DOHH2 (cell line): ENCODE data around the gene DDX59.

Experiments used
- H3F3A ChIP-seq: fragments of 200-600 bp; sonication (generic), shearing (Covaris generic); 2 replicates; pipeline ENCODE4 v1.6.0; 2016; ENCODE audit warnings: antibody characterized with exemption, mild to moderate bottlenecking; ENCODE audit not compliant: control insufficient read depth, insufficient read depth
- H3K27ac ChIP-seq: fragments of 200-600 bp; sonication (generic); 2 replicates; pipeline ENCODE4 v1.5.1; 2014; ENCODE audit warnings: low read depth, mild to moderate bottlenecking, low read length, moderate library complexity
- H3K27me3 ChIP-seq: fragments of 200-600 bp; sonication (generic); 2 replicates; pipeline ENCODE4 v1.6.1; 2014; ENCODE audit warnings: mild to moderate bottlenecking, low read length, mixed read lengths; ENCODE audit not compliant: control insufficient read depth
- H3K36me3 ChIP-seq: fragments of 200-600 bp; sonication (generic); 2 replicates; pipeline ENCODE4 v1.6.1; 2014; ENCODE audit warnings: mild to moderate bottlenecking, low read length, moderate library complexity, mixed read lengths; ENCODE audit not compliant: control insufficient read depth
- H3K4me1 ChIP-seq: fragments of 200-600 bp; sonication (generic); 2 replicates; pipeline ENCODE4 v1.6.1; 2014; ENCODE audit warnings: mild to moderate bottlenecking, low read length, mixed read lengths; ENCODE audit not compliant: control insufficient read depth
- H3K4me2 ChIP-seq: fragments of 200-600 bp; sonication (generic); 2 replicates; pipeline ENCODE4 v1.6.0; 2014; ENCODE audit warnings: mild to moderate bottlenecking, low read length, moderate library complexity
- H3K4me3 ChIP-seq: fragments of 200-600 bp; sonication (generic); 2 replicates; pipeline ENCODE4 v1.5.1; 2014; ENCODE audit warnings: mild to moderate bottlenecking, low read length, mixed read lengths
- H3K79me2 ChIP-seq: fragments of 200-600 bp; sonication (generic); 2 replicates; pipeline ENCODE4 v1.6.1; 2014; ENCODE audit warnings: mild to moderate bottlenecking, low read length, mixed read lengths; ENCODE audit not compliant: control insufficient read depth
- H3K9me2 ChIP-seq: fragments of 200-600 bp; sonication (generic); replicated peaks from 2 replicates; pipeline ENCODE4 v1.6.1; 2014; ENCODE audit warnings: mild to moderate bottlenecking, low read length, mixed read lengths; ENCODE audit not compliant: control insufficient read depth
- H3K9me3 ChIP-seq: fragments of 200-600 bp; sonication (generic); 2 replicates; pipeline ENCODE4 v1.6.1; 2014; ENCODE audit warnings: antibody characterized with exemption, low read length, mixed read lengths; ENCODE audit not compliant: control insufficient read depth, insufficient read depth
- H4K20me1 ChIP-seq: fragments of 200-600 bp; sonication (generic); 2 replicates; pipeline ENCODE4 v1.6.0; 2014; ENCODE audit warnings: low read depth, mild to moderate bottlenecking, antibody characterized with exemption, low read length, moderate library complexity; ENCODE audit not compliant: control insufficient read depth, insufficient read depth
- EZH2phosphoT487 ChIP-seq: fragments of 200-600 bp; sonication (generic); IDR thresholded peaks from 2 replicates; pipeline ENCODE4 v1.6.1; 2017; ENCODE audit warnings: borderline replicate concordance, mild to moderate bottlenecking, antibody characterized with exemption, low read length, moderate library complexity, mixed read lengths
- TF ChIP-seq, protein P1 (sequence below): fragments of 200-600 bp; sonication (generic); IDR thresholded peaks from one replicate; pipeline ENCODE4 v1.5.1; 2014; ENCODE audit warnings: antibody characterized with exemption, mild to moderate bottlenecking, low read depth, low read length; ENCODE audit not compliant: poor library complexity, severe bottlenecking

DDX59 gene

DNA sequence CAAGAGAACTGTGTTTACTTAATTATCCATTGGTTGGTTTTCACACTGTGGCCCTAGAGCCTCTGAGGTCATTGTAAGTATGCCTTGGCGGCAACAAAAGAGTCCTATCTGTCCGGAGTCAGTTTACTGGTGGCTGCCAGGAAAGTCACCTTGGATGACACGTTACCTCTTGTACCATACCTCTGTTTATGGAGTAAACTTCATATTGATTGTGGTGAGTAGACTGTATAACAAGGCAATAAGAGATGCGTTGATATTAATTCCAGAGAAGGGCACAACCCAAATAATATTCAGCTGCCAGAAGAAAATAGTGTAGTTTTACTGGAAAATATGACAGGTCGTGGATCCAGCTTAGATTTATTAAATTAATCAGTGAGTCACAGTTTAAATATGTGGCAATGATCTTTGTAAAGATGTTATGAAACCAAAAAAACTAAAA is 28.7 kb downstream of the DDX59 start:
- Histone ChIP-seq H3K9me2 (no peaks in the 10 kb centered on the region), H3K27ac (no peak overlapping the region), H3K4me1 (no peaks in the 10 kb centered on the region), H3K9me3 (no peaks in the 10 kb centered on the region), H3F3A (no peaks in the 10 kb centered on the region), H3K4me2 (no peak overlapping the region), H3K27me3 (no peaks in the 10 kb centered on the region), H3K4me3 (no peak overlapping the region), H4K20me1 (no peaks in the 10 kb centered on the region), H3K36me3 (no peaks in the 10 kb centered on the region), H3K79me2 (no peaks in the 10 kb centered on the region)
- no peak for TF ChIP-seq EZH2phosphoT487
- TF ChIP-seq, protein P1, sequence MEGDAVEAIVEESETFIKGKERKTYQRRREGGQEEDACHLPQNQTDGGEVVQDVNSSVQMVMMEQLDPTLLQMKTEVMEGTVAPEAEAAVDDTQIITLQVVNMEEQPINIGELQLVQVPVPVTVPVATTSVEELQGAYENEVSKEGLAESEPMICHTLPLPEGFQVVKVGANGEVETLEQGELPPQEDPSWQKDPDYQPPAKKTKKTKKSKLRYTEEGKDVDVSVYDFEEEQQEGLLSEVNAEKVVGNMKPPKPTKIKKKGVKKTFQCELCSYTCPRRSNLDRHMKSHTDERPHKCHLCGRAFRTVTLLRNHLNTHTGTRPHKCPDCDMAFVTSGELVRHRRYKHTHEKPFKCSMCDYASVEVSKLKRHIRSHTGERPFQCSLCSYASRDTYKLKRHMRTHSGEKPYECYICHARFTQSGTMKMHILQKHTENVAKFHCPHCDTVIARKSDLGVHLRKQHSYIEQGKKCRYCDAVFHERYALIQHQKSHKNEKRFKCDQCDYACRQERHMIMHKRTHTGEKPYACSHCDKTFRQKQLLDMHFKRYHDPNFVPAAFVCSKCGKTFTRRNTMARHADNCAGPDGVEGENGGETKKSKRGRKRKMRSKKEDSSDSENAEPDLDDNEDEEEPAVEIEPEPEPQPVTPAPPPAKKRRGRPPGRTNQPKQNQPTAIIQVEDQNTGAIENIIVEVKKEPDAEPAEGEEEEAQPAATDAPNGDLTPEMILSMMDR = no peak

DNA sequence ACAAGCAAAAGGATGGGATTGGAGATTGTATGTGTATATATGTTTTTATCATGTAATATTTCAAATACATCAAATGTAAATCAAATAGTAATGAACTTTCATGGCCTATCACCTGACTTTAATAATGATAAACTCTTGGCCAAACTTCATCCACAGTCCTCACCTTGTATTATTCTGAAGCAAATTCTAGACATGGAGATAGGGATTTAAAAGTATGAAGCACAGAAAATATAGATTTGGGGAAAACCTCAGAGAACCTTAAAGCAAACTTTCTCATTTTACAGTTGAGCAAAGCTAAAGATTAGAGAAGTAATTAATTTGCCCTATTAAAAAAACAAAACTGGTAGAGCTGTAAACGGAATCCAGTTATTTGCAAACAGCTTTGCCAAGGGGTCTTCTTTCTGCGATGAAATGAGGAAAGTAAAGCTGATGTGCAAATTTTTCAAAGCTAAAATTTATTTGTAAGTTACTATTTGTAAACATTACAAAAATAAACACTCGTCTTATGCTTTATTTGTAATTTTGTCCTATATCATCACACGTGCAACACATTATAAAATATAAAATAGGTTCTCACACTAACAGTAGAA is 29.2 kb downstream of the DDX59 start:
- Histone ChIP-seq H3K4me2 (no peak overlapping the region), H3K9me2 (no peaks in the 10 kb centered on the region), H3K27ac (no peak overlapping the region), H3K9me3 (no peaks in the 10 kb centered on the region), H3K79me2 (no peaks in the 10 kb centered on the region), H3K4me3 (no peak overlapping the region), H3K4me1 (no peaks in the 10 kb centered on the region), H3K36me3 (no peaks in the 10 kb centered on the region), H4K20me1 (no peaks in the 10 kb centered on the region), H3F3A (no peaks in the 10 kb centered on the region), H3K27me3 (no peaks in the 10 kb centered on the region)
- TF ChIP-seq, protein P1 = no peak
- TF ChIP-seq EZH2phosphoT487 = no peak

DNA sequence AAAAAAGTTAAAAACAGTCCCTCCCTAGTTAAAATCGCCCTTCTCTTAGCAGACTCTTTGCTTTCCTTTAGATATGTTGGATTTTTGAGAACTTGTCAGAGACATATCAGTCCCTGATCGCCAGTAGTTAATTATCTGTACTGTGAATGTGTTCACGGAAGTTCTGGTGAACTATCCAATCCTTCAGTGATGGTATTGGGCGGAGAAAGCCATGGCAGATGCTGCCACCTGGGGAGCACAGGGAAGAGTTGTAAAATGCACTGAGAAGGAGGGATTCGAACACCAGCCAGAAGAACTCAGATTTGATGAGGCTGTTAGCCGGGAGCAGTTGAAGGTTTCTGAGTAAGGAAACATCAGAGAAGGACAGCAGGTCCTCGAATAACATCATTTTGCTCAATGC is 31.6 kb downstream of the DDX59 start:
- no peaks in the 10 kb centered on the region for H3K9me3 ChIP-seq
- H3K36me3 ChIP-seq = no peaks in the 10 kb centered on the region
- no peak overlapping the region for H3K27ac ChIP-seq
- H3F3A ChIP-seq = no peaks in the 10 kb centered on the region
- H3K79me2 ChIP-seq = no peaks in the 10 kb centered on the region
- H3K4me3 ChIP-seq = no peak overlapping the region
- H3K4me1 ChIP-seq = no peaks in the 10 kb centered on the region
- no peaks in the 10 kb centered on the region for H4K20me1 ChIP-seq
- H3K27me3 ChIP-seq = peaks cover 11% of the 10 kb centered on the region
- TF ChIP-seq, protein P1 = no peak
- TF ChIP-seq EZH2phosphoT487 = no peak
- no peak overlapping the region for H3K4me2 ChIP-seq
- no peaks in the 10 kb centered on the region for H3K9me2 ChIP-seq
